Cardiac muscle cell (in vitro differentiated cells and primary cell): ENCODE measurements around the gene EDC4. TPM values are rescaled to one million over a fixed set of nuclear protein-coding genes. Genes with fewer than 3 reads are reported as not detected.
A peak's percentile ranks its signal among the peaks of the same experiment; 100 is the strongest.

Source experiments
- DNase-seq, 2 donors: peaks; one replicate each; pipeline versions ENCODE4 v3.0.0 to v3.0.0-alpha.2; 2010 to 2017; ENCODE audit warnings: low read depth in 1 of 2, low spot score in 1 of 2
- H3K27ac ChIP-seq: fragments of 200-600 bp; sonication (generic); 2 replicates; pipeline ENCODE4 v1.5.1; 2016
- H3K27me3 ChIP-seq: fragments of 200-600 bp; sonication (generic); 2 replicates; pipeline ENCODE4 v1.6.0; 2016; ENCODE audit warnings: control low read depth
- H3K36me3 ChIP-seq: fragments of 200-600 bp; sonication (generic); 2 replicates; pipeline ENCODE4 v1.5.1; 2016; ENCODE audit warnings: control low read depth
- H3K4me1 ChIP-seq: fragments of 200-600 bp; sonication (generic); 2 replicates; pipeline ENCODE4 v1.8.1; 2017; ENCODE audit warnings: low read depth, mild to moderate bottlenecking, mixed run types
- H3K4me3 ChIP-seq: fragments of 200-600 bp; sonication (generic); 2 replicates; pipeline ENCODE4 v1.5.1; 2016; ENCODE audit warnings: mild to moderate bottlenecking
- H3K9me3 ChIP-seq: fragments of 200-600 bp; sonication (generic); 2 replicates; pipeline ENCODE4 v1.5.1; 2017; ENCODE audit warnings: low read depth, mild to moderate bottlenecking, control low read depth
- CTCF ChIP-seq: IDR thresholded peaks from 2 replicates; pipeline ENCODE4 v1.5.1; 2012; ENCODE audit warnings: low read depth, mild to moderate bottlenecking, low read length
- polyA plus RNA-seq: library from polyadenylated mRNA; unstranded; fragments of >200 nt; fragmentation: Nextera tagmentation; extraction: Ambion mirVana; gene quantifications from 2 replicates; pipeline ENCODE4 v1.2.1, GENCODE V29; 2016
- total RNA-seq: library from RNA; depleted of rRNA; stranded (reverse); fragments of >200 nt; gene quantifications from 2 replicates; pipeline ENCODE4 v1.2.3, GENCODE V29; 2016

Gene EDC4
- total and polyA plus RNA-seq, 2 experiments from 2014 or later: 87.8 to 95.7 TPM

- no peaks in the 10 kb centered on the region for H3K27me3 ChIP-seq
- no peak overlapping the region for H3K4me3 ChIP-seq
- H3K36me3 ChIP-seq: peaks cover 38% of the 10 kb centered on the region
- no peak for TF ChIP-seq CTCF
- no peaks in the 10 kb centered on the region for H3K4me1 ChIP-seq
- peak in 1 of 2 donors; percentile 21 for DNase-seq
- H3K9me3 ChIP-seq: no peaks in the 10 kb centered on the region
- H3K27ac ChIP-seq: no peak overlapping the region
Measured at GRCh38 chr16:67882374-67883145, 9.7 kb downstream of the EDC4 start.

GRCh38 chr16:67883146-67883871 is 10.5 kb downstream of the EDC4 start:
- no peaks in the 10 kb centered on the region for H3K27me3 ChIP-seq
- no peaks in the 10 kb centered on the region for H3K9me3 ChIP-seq
- H3K27ac ChIP-seq: no peak overlapping the region
- DNase-seq: no peak
- H3K4me3 ChIP-seq: no peak overlapping the region
- no peaks in the 10 kb centered on the region for H3K4me1 ChIP-seq
- H3K36me3 ChIP-seq: peaks cover 32% of the 10 kb centered on the region
- no peak for TF ChIP-seq CTCF

GRCh38 chr16:67883872-67884261 is 11.0 kb downstream of the EDC4 start:
- DNase-seq: peak; percentile 59 to 70
- Histone ChIP-seq H3K27ac (no peak overlapping the region), H3K4me1 (no peaks in the 10 kb centered on the region), H3K4me3 (no peak overlapping the region), H3K27me3 (no peaks in the 10 kb centered on the region), H3K9me3 (no peaks in the 10 kb centered on the region), H3K36me3 (peaks cover 26% of the 10 kb centered on the region)
- peak; percentile 87 for TF ChIP-seq CTCF

GRCh38 chr16:67884684-67885083 is 11.8 kb downstream of the EDC4 start, which contains the start of gene NRN1L:
NRN1L (plus strand) TSS chr16:67884885; CDS start chr16:67884904, 19 bp downstream.
- DNase-seq: peak; percentile 90 to 95
- no peaks in the 10 kb centered on the region for H3K9me3 ChIP-seq
- no peaks in the 10 kb centered on the region for H3K4me1 ChIP-seq
- H3K36me3 ChIP-seq: peaks cover 18% of the 10 kb centered on the region
- H3K27ac ChIP-seq: no peak within 1 kb of the TSS
- H3K4me3 ChIP-seq: no peak within 1 kb of the TSS
- no peak for TF ChIP-seq CTCF
- no peaks in the 10 kb centered on the region for H3K27me3 ChIP-seq

GRCh38 chr16:67885545-67885944 is 12.7 kb downstream of the EDC4 start:
- Histone ChIP-seq H3K36me3 (peaks cover 11% of the 10 kb centered on the region), H3K27me3 (no peaks in the 10 kb centered on the region), H3K9me3 (no peaks in the 10 kb centered on the region), H3K27ac (no peak overlapping the region), H3K4me3 (no peak overlapping the region), H3K4me1 (no peaks in the 10 kb centered on the region)
- no peak for DNase-seq
- TF ChIP-seq CTCF: no peak
